Thymus (tissue), 11 donors: ENCODE results near the gene KCNE1. TPM values are rescaled to one million over a fixed set of nuclear protein-coding genes. Genes with fewer than 3 reads are reported as not detected.
A peak's percentile ranks its signal among the peaks of the same experiment; 100 is the strongest.

Source experiments
- DNase-seq, 9 donors: peaks; one replicate each; pipeline ENCODE4 v3.0.0-alpha.2; 2013; ENCODE audit warnings: low spot score in 9 of 9, low read depth in 6 of 9, missing footprints in 1 of 9
- H3K27ac ChIP-seq, 2 donors: one replicate each; pipeline ENCODE4 v1.5.1; 2013; ENCODE audit warnings: control low read depth in 1 of 2, low read depth in 1 of 2, low read length in 1 of 2, mild to moderate bottlenecking in 1 of 2, moderate library complexity in 1 of 2
- H3K27me3 ChIP-seq, 2 donors: one replicate each; pipeline ENCODE4 v1.5.1; 2013; ENCODE audit warnings: low read length in 1 of 2; ENCODE audit not compliant: control insufficient read depth in 2 of 2, insufficient read depth in 1 of 2
- H3K36me3 ChIP-seq, 2 donors: one replicate each; pipeline ENCODE4 v1.5.1; 2013; ENCODE audit warnings: low read length in 1 of 2, mild to moderate bottlenecking in 1 of 2, moderate library complexity in 1 of 2; ENCODE audit not compliant: control insufficient read depth in 2 of 2, insufficient read depth in 2 of 2
- H3K4me1 ChIP-seq, 2 donors: one replicate each; pipeline ENCODE4 v1.5.1; 2013; ENCODE audit warnings: low read length in 2 of 2; ENCODE audit not compliant: control insufficient read depth in 2 of 2, insufficient read depth in 2 of 2
- H3K4me3 ChIP-seq, 2 donors: one replicate each; pipeline ENCODE4 v1.5.1; 2013; ENCODE audit warnings: low read length in 2 of 2, control low read depth in 1 of 2, mild to moderate bottlenecking in 1 of 2
- H3K9me3 ChIP-seq, 2 donors: one replicate each; pipeline ENCODE4 v1.5.1; 2013; ENCODE audit warnings: low read length in 1 of 2, mild to moderate bottlenecking in 1 of 2; ENCODE audit not compliant: control insufficient read depth in 2 of 2, insufficient read depth in 1 of 2
- WGBS: extraction: QIAGEN DNeasy Blood & Tissue Kit; methylation state at CpG from one replicate; pipeline ENCODE4 v1.1.7; 2013; 5-methylcytosine and 5-hydroxymethylcytosine counted together
- polyA plus RNA-seq: library from polyadenylated mRNA; stranded (reverse); fragments of 200-250 nt; gene quantifications from one replicate; pipeline ENCODE4 v1.2.3, GENCODE V29; 2013
- total RNA-seq: library from RNA; stranded (reverse); fragments of 120-200 nt; gene quantifications from one replicate; pipeline ENCODE4 v1.2.4, GENCODE V29; 2013
- donor health status: healthy.

The KCNE1 gene
- total and polyA plus RNA-seq, 2 donors = 0.19 to 0.94 TPM

GRCh38 chr21:34526618-34527290 lies 14.7 kb upstream of the KCNE1 start:
- peaks cover 0 to 4% of the 10 kb centered on the region in 2 donors for H3K4me1 ChIP-seq
- WGBS = 75% methylated on average over 10 of the region's 10 CpGs

DNA sequence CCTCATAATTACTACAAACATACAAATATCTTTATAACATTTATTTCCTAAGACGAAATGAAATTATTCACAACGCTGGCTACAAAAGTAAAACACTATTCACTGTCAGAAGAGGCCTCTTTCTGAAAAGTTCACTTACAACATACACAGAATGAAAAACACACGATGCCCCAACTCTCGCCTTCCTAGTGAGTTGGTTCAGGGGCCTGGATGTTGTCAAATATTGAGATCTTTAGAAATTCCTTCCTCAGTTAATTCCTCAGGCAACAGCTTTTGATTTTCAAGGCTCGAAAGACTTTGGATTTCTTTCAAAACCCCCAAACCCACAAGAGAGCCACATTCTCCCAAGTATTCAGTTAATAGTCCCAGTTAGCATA lies 14.2 kb upstream of the KCNE1 start:
- no peak for DNase-seq

More at GRCh38 chr21:34526618-34527290, 14.7 kb upstream of the KCNE1 start:
- peak in 2 of 9 donors; percentile 10 to 33 for DNase-seq
- peaks cover 10 to 18% of the 10 kb centered on the region in 2 donors for H3K36me3 ChIP-seq
- peak overlapping the region; percentile 65 to 85 for H3K27ac ChIP-seq
- no peaks in the 10 kb centered on the region for H3K9me3 ChIP-seq
- no peaks in the 10 kb centered on the region for H3K27me3 ChIP-seq
- peak overlapping the region; percentile 4 to 9 for H3K4me3 ChIP-seq

DNA sequence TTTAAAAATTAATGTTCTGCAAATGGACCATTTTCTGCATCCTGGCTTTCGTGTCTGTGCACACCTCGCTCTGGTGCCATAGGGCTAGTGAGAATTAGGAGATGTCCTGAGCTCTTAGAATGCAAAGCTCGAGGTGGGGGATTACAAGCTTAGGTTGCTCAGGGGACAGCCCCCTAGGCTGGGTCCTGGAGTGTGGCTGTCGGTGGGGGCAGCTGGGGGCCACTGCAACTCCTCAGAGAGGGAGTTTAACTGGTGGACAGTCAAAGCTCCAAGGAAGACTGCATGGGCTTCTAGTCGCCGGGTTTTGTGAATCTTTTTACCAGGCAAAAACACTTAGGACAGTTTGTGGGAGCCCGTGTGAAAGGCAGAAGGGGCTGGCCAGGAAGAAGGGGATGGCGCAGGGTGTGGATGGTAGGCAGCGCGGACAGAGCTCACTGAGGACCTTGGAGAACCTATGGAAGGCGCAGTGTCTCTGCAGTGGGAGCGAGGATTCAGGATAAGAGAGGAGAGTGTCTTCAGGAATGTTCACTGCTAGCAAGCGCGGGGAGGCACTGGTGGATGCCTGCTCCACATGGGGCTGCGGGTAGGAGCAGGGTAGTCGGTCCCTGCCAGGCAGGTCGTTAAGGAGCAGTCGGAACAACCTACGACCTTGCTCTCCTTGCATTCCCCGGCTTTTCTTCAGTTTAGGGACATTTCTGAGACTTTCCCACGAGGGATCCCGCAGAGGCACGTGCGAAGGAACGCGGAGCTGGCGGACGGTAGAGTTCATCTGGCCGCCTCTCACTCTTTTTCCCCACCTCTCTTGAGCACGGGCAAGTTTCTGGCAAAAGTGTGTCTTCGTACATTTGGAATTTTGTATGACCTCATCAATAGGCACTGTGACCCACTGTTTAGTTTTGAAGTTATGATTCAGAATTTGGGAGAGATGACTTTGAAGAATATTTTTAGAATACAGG lies 12.9 kb upstream of the KCNE1 start:
- no peak for DNase-seq
- H3K36me3 ChIP-seq = peaks cover 27 to 34% of the 10 kb centered on the region in 2 donors
- WGBS = 94% methylated on average over 31 of the region's 31 CpGs
- H3K27ac ChIP-seq = no peak overlapping the region
- H3K4me1 ChIP-seq = peaks cover 0 to 4% of the 10 kb centered on the region in 2 donors
- no peaks in the 10 kb centered on the region for H3K27me3 ChIP-seq
- no peak overlapping the region for H3K4me3 ChIP-seq
- H3K9me3 ChIP-seq = no peaks in the 10 kb centered on the region

More for the DNA sequence above, 14.2 kb upstream of the KCNE1 start:
- no peaks in the 10 kb centered on the region for H3K27me3 ChIP-seq
- peak overlapping the region; percentile 31 to 85 for H3K27ac ChIP-seq
- 86% methylated on average over 5 of the region's 5 CpGs for WGBS
- peaks cover 0 to 4% of the 10 kb centered on the region in 2 donors for H3K4me1 ChIP-seq
- H3K9me3 ChIP-seq = no peaks in the 10 kb centered on the region
- peak overlapping the region; percentile 4 to 9 for H3K4me3 ChIP-seq
- H3K36me3 ChIP-seq = peaks cover 15 to 23% of the 10 kb centered on the region in 2 donors

GRCh38 chr21:34523019-34523555 lies 11.1 kb upstream of the KCNE1 start:
- Histone ChIP-seq H3K36me3 (peaks cover 40% of the 10 kb centered on the region in 2 donors), H3K27me3 (no peaks in the 10 kb centered on the region), H3K4me3 (no peak overlapping the region), H3K27ac (no peak overlapping the region), H3K9me3 (no peaks in the 10 kb centered on the region), H3K4me1 (peaks cover 0 to 4% of the 10 kb centered on the region in 2 donors)
- WGBS = 97% methylated on average over 7 of the region's 7 CpGs
- DNase-seq = no peak

- Histone ChIP-seq H3K36me3 (peaks cover 47% of the 10 kb centered on the region in 2 donors), H3K27ac (no peak overlapping the region)
Observed at GRCh38 chr21:34522284-34522683, 10.3 kb upstream of the KCNE1 start.

GRCh38 chr21:34521561-34521960 lies 9.6 kb upstream of the KCNE1 start:
- DNase-seq = no peak
- Histone ChIP-seq H3K4me1 (peaks cover 0 to 6% of the 10 kb centered on the region in 2 donors), H3K27me3 (no peaks in the 10 kb centered on the region), H3K4me3 (no peak overlapping the region), H3K36me3 (peaks cover 47 to 50% of the 10 kb centered on the region in 2 donors), H3K27ac (no peak overlapping the region), H3K9me3 (no peaks in the 10 kb centered on the region)
- 99% methylated on average over 7 of the region's 7 CpGs for WGBS

More at GRCh38 chr21:34522284-34522683, 10.3 kb upstream of the KCNE1 start:
- no peak overlapping the region for H3K4me3 ChIP-seq
- H3K27me3 ChIP-seq = no peaks in the 10 kb centered on the region
- DNase-seq = no peak
- peaks cover 0 to 9% of the 10 kb centered on the region in 2 donors for H3K4me1 ChIP-seq
- no peaks in the 10 kb centered on the region for H3K9me3 ChIP-seq
- 95% methylated on average over 6 of the region's 6 CpGs for WGBS

DNA sequence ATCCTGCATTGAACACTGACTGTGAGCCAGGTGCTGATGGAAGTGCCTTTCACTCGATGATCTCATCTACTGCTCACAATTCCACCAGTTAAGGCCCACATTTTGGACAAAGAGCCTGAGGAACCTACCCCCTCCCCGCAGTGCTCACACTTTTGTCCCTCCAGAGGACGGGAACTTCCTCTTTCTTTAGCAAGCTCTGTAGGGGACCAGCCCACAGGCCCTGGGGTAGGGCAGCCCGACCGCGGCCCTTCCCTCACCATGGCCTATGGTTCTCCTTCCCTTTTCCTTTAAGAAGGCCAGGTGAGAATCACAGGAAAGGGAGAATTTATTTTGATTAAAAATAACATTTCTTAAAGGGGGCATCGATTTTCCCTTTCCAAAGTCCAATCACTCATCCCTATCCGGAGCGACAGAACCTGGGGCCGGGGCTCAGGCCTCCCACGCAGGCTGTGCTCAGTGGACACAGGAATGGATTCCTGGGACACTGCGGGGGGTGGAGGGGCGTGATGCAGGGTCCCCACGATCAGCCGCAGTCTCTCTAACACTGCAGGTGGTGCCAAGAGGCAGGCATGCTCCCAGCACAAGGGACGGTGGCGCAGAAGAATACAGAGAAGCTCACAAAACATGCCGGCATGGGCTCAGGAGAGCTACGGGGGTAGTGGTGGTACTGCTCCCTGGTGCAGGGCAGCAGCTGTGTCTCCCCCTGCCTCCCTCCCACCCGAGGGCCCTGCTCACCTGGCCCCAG lies 8.9 kb upstream of the KCNE1 start:
- peaks cover 47 to 50% of the 10 kb centered on the region in 2 donors for H3K36me3 ChIP-seq
- no peak overlapping the region for H3K27ac ChIP-seq
- H3K4me1 ChIP-seq = peaks cover 0 to 5% of the 10 kb centered on the region in 2 donors
- no peak overlapping the region for H3K4me3 ChIP-seq
- no peak for DNase-seq
- H3K9me3 ChIP-seq = no peaks in the 10 kb centered on the region
- H3K27me3 ChIP-seq = no peaks in the 10 kb centered on the region
- WGBS = 86% methylated on average over 20 of the region's 20 CpGs

DNA sequence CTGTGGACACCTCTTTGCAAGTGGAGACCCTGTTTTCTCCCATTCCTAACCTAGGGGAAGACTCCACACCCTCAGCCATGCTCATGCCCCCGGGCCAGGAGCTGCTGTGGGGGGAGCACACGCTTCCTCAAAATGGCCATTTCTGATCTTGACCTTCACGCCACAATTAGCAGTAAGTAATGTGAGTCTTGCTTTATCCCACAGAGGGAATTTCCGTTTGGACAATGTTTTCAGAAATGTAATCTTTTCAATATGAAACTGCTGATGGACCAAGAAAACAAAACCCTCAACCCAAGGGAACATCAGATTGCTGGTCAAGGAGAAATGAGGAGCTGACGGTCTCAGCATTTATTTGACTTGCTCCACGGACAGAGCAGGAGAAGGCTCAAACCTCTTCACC lies 8.3 kb upstream of the KCNE1 start:
- Histone ChIP-seq H3K4me1 (peaks cover 0 to 5% of the 10 kb centered on the region in 2 donors), H3K4me3 (no peak overlapping the region), H3K27ac (no peak overlapping the region), H3K36me3 (peaks cover 47 to 50% of the 10 kb centered on the region in 2 donors), H3K9me3 (no peaks in the 10 kb centered on the region), H3K27me3 (no peaks in the 10 kb centered on the region)
- no peak for DNase-seq
- 89% methylated on average over 6 of the region's 6 CpGs for WGBS
